H1 (cell line): Measurements from ENCODE around the gene THAP7. TPM values are rescaled to one million over a fixed set of nuclear protein-coding genes. Genes with fewer than 3 reads are reported as not detected.

ENCODE experiments used
- CTCF ChIA-PET: fragments of 300-600 bp; sonication (Branson Sonifier 250); formaldehyde crosslinking; loops from one replicate; lab custom pipeline; 2021; ENCODE audit not compliant: partially characterized antibody; lab: Charles Lee
- POLR2A ChIA-PET: fragments of 300-600 bp; sonication (Branson Sonifier 250); formaldehyde crosslinking; loops from one replicate; lab custom pipeline; 2021; ENCODE audit warnings: inconsistent platforms; ENCODE audit not compliant: partially characterized antibody; lab: Charles Lee
- DNase-seq, 2 experiments: peaks; one replicate each; pipeline versions ENCODE4 v3.0.0 to v3.0.0-alpha.2; 2010 to 2022; ENCODE audit warnings: low spot score in 2 of 2, low read depth in 1 of 2, mixed read lengths in 1 of 2
- FAIRE-seq: peaks from 2 replicates; lab custom pipeline; 2011; peaks lifted over from hg19 to GRCh38; lab: Jason Lieb, UNC
- H2AFZ ChIP-seq: 2 replicates; pipeline ENCODE4 v1.8.1; 2012; ENCODE audit warnings: low read length, inconsistent platforms
- H2AK5ac ChIP-seq: 2 replicates; pipeline ENCODE4 v1.6.1; 2013; ENCODE audit warnings: low read depth, low read length
- H2BK120ac ChIP-seq: replicated peaks from 2 replicates; pipeline ENCODE3; 2013; ENCODE audit warnings: low read depth, low read length, inconsistent platforms
- H2BK12ac ChIP-seq: 2 replicates; pipeline ENCODE4 v1.6.1; 2013; ENCODE audit warnings: low read depth, low read length
- H2BK15ac ChIP-seq: 2 replicates; pipeline ENCODE4 v1.6.1; 2013; ENCODE audit warnings: low read length
- H2BK20ac ChIP-seq: 2 replicates; pipeline ENCODE4 v1.6.1; 2013; ENCODE audit warnings: low read length
- H2BK5ac ChIP-seq: 2 replicates; pipeline ENCODE4 v1.6.1; 2013; ENCODE audit warnings: low read depth, low read length
- H3K14ac ChIP-seq: 2 replicates; pipeline ENCODE4 v1.6.1; 2013; ENCODE audit warnings: inconsistent platforms; ENCODE audit not compliant: insufficient read length
- H3K18ac ChIP-seq: 2 replicates; pipeline ENCODE4 v1.6.1; 2013; ENCODE audit warnings: low read length; ENCODE audit errors: extremely low read depth
- H3K23ac ChIP-seq: 2 replicates; pipeline ENCODE4 v1.6.1; 2013; ENCODE audit warnings: inconsistent platforms; ENCODE audit not compliant: insufficient read length
- H3K23me2 ChIP-seq: 2 replicates; pipeline ENCODE4 v1.6.1; 2013; ENCODE audit warnings: low read depth, low read length
- H3K27ac ChIP-seq: 2 replicates; pipeline ENCODE4 v1.6.1; 2011; ENCODE audit warnings: low read depth, low read length, inconsistent platforms
- H3K27me3 ChIP-seq, 4 experiments: replicated peaks in 1 of 4; 1 replicate in 1 of 4; 2 replicates in 3 of 4; pipeline versions ENCODE4 v1.6.1 to v1.8.1; 2011 to 2013; ENCODE audit warnings: low read length in 3 of 4, mild to moderate bottlenecking in 3 of 4, inconsistent platforms in 2 of 4, mixed read lengths in 2 of 4, moderate library complexity in 1 of 4; ENCODE audit not compliant: control insufficient read depth in 3 of 4, insufficient read depth in 3 of 4; ENCODE audit errors: extremely low read depth in 1 of 4
- H3K36me3 ChIP-seq, 4 experiments: 2 replicates each; pipeline versions ENCODE4 v1.6.1 to v1.8.1; 2011 to 2013; ENCODE audit warnings: mild to moderate bottlenecking in 4 of 4, low read length in 3 of 4, moderate library complexity in 2 of 4, control low read depth in 1 of 4, inconsistent platforms in 1 of 4; ENCODE audit not compliant: insufficient read depth in 4 of 4, control insufficient read depth in 2 of 4
- H3K4ac ChIP-seq: replicated peaks from 2 replicates; pipeline ENCODE3; 2013; ENCODE audit warnings: low read length, low read depth, mixed read lengths, inconsistent platforms; ENCODE audit not compliant: insufficient read length
- H3K4me1 ChIP-seq, 4 experiments: replicated peaks in 1 of 4; 1 replicate in 1 of 4; 2 replicates in 3 of 4; pipeline versions ENCODE4 v1.6.1 to v1.8.1; 2011 to 2013; ENCODE audit warnings: low read length in 3 of 4, inconsistent platforms in 2 of 4, mixed read lengths in 1 of 4; ENCODE audit not compliant: insufficient read depth in 4 of 4, control insufficient read depth in 3 of 4
- H3K4me2 ChIP-seq, 2 experiments: 2 replicates each; pipeline versions ENCODE4 v1.6.1 to v1.8.1; 2011 to 2013; ENCODE audit warnings: low read depth in 2 of 2, low read length in 2 of 2, control low read depth in 1 of 2, inconsistent platforms in 1 of 2, mild to moderate bottlenecking in 1 of 2; ENCODE audit not compliant: insufficient read depth in 1 of 2
- H3K4me3 ChIP-seq, 4 experiments: fragments of 200-600, 300-600 bp in 1 of 4; sonication (generic), shearing (Covaris generic), sonication (Bioruptor Twin) in 1 of 4; 2 replicates each; pipeline versions ENCODE4 v1.5.1 to v1.8.1; 2011 to 2016; ENCODE audit warnings: low read length in 4 of 4, low read depth in 3 of 4, control low read depth in 2 of 4, inconsistent platforms in 2 of 4, mild to moderate bottlenecking in 2 of 4, mixed read lengths in 1 of 4, moderate library complexity in 1 of 4; ENCODE audit not compliant: insufficient read depth in 2 of 4; ENCODE audit errors: extremely low read depth in 1 of 4
- H3K56ac ChIP-seq: replicated peaks from 2 replicates; pipeline ENCODE3; 2013; ENCODE audit warnings: low read depth, mild to moderate bottlenecking, mixed read lengths, low read length, inconsistent platforms; ENCODE audit not compliant: insufficient read length
- H3K79me1 ChIP-seq: 2 replicates; pipeline ENCODE4 v1.6.1; 2013; ENCODE audit warnings: low read depth, low read length, control low read depth
- H3K79me2 ChIP-seq, 2 experiments: 2 replicates each; pipeline versions ENCODE4 v1.6.1 to v1.8.1; 2012 to 2013; ENCODE audit warnings: low read length in 2 of 2, mild to moderate bottlenecking in 2 of 2, inconsistent platforms in 1 of 2; ENCODE audit not compliant: insufficient read depth in 2 of 2, control insufficient read depth in 1 of 2
- H3K9ac ChIP-seq, 4 experiments: replicated peaks in 1 of 4; 1 replicate in 1 of 4; 2 replicates in 3 of 4; pipeline versions ENCODE4 v1.6.1 to v1.8.1; 2011 to 2013; ENCODE audit warnings: low read depth in 3 of 4, low read length in 3 of 4, control low read depth in 2 of 4, mild to moderate bottlenecking in 2 of 4, moderate library complexity in 2 of 4, inconsistent platforms in 1 of 4; ENCODE audit errors: extremely low read depth in 1 of 4
- H3K9me3 ChIP-seq, 2 experiments: 2 replicates each; pipeline versions ENCODE4 v1.6.1 to v1.8.1; 2012 to 2013; ENCODE audit warnings: mild to moderate bottlenecking in 2 of 2, moderate library complexity in 2 of 2, control low read depth in 1 of 2, inconsistent platforms in 1 of 2, low read depth in 1 of 2, low read length in 1 of 2, mixed read lengths in 1 of 2; ENCODE audit not compliant: insufficient read depth in 2 of 2
- H4K20me1 ChIP-seq, 2 experiments: replicated peaks in 1 of 2; 2 replicates each; pipeline versions ENCODE3 to v1.8.1; 2011 to 2013; ENCODE audit warnings: inconsistent platforms in 2 of 2, low read length in 2 of 2, mild to moderate bottlenecking in 1 of 2; ENCODE audit not compliant: insufficient read depth in 2 of 2, control insufficient read depth in 1 of 2
- H4K5ac ChIP-seq: 2 replicates; pipeline ENCODE4 v1.6.1; 2013; ENCODE audit warnings: low read length, low read depth, mixed read lengths, inconsistent platforms; ENCODE audit not compliant: insufficient read length
- H4K8ac ChIP-seq: 2 replicates; pipeline ENCODE4 v1.8.0; 2013; ENCODE audit warnings: mild to moderate bottlenecking, moderate library complexity, low read length, inconsistent platforms; ENCODE audit not compliant: insufficient read depth; ENCODE audit errors: extremely low read depth
- H4K91ac ChIP-seq: replicated peaks from 2 replicates; pipeline ENCODE3; 2013; ENCODE audit warnings: low read length, mixed read lengths, inconsistent platforms; ENCODE audit not compliant: insufficient read length
- ASH2L ChIP-seq: fragments of 200-600, 300-600 bp; sonication (generic); IDR thresholded peaks from one replicate; pipeline ENCODE4 v1.7.1; 2017; ENCODE audit warnings: low read length
- KDM5A ChIP-seq: fragments of 200-600 bp; IDR thresholded peaks from 2 replicates; pipeline ENCODE4 v1.7.1; 2012; ENCODE audit warnings: mild to moderate bottlenecking, low read length, inconsistent platforms, mixed read lengths
- POU5F1 ChIP-seq: IDR thresholded peaks from 2 replicates; pipeline ENCODE4 v1.6.1; 2011; ENCODE audit warnings: low read depth, mild to moderate bottlenecking, low read length, moderate library complexity
- RXRA ChIP-seq: IDR thresholded peaks from 2 replicates; pipeline ENCODE4 v1.6.1; 2011; ENCODE audit warnings: low read depth, mild to moderate bottlenecking, low read length, moderate library complexity; ENCODE audit not compliant: insufficient read depth
- TCF12 ChIP-seq: IDR thresholded peaks from 2 replicates; pipeline ENCODE4 v1.6.1; 2011; ENCODE audit warnings: low read depth, mild to moderate bottlenecking, low read length
- WGBS, 2 experiments: shearing (Covaris generic) in 1 of 2; methylation state at CpG; one replicate each; pipeline versions ENCODE4 v1.1.6 to v1.1.7; 2013 to 2015; ENCODE audit warnings: low lambda C conversion rate in 2 of 2, mixed read lengths in 2 of 2, inconsistent platforms in 1 of 2, low coverage in 1 of 2, missing lambda C conversion rate in 1 of 2; ENCODE audit not compliant: insufficient replicate concordance in 2 of 2, insufficient coverage in 1 of 2, insufficient read length in 1 of 2; ENCODE audit errors: extremely low coverage in 1 of 2, missing lambda C conversion rate in 1 of 2; 5-methylcytosine and 5-hydroxymethylcytosine counted together
- polyA plus RNA-seq, 7 experiments: library from polyadenylated mRNA; depleted of rRNA in 3 of 7; stranded (reverse) in 5 of 7; unstranded in 2 of 7; fragments of >200 nt in 5 of 7; fragments of 200-250 nt in 2 of 7; gene quantifications; 1 replicate in 5 of 7; 2 replicates in 1 of 7; 4 replicates in 1 of 7; pipeline versions ENCODE4 v1.2.1 to v1.2.3, GENCODE V29; 2011 to 2013; ENCODE audit warnings: missing spikeins in 2 of 7, mixed read lengths in 2 of 7
- total RNA-seq: library from RNA; stranded (reverse); fragmentation: NEBNext Ultra II Directional; extraction: Animal tissue kit (Norgen Biotek cat#: 25700); gene quantifications from 2 replicates; pipeline ENCODE4 v1.2.1, GENCODE V29; 2021
- TF ChIP-seq, protein P1 (sequence below): IDR thresholded peaks from 2 replicates; pipeline ENCODE4 v1.6.1; 2011; ENCODE audit warnings: low read length, improper control_type of control experiment
- TF ChIP-seq, protein P2 (sequence below): IDR thresholded peaks from 2 replicates; pipeline ENCODE4 v1.6.1; 2012; ENCODE audit warnings: inconsistent platforms
- TF ChIP-seq, protein P3 (sequence below), 3 experiments: IDR thresholded peaks; 1 replicate in 2 of 3; 2 replicates in 1 of 3; pipeline versions ENCODE4 v1.5.1 to v1.6.1; 2011; ENCODE audit warnings: low read length in 3 of 3, mild to moderate bottlenecking in 3 of 3, inconsistent platforms in 2 of 3, low read depth in 1 of 3, moderate library complexity in 1 of 3; ENCODE audit not compliant: insufficient read depth in 1 of 3; ENCODE audit errors: control extremely low read depth in 1 of 3

THAP7 gene
- total and polyA plus RNA-seq, 2 of the 8 experiments (the other 6 are each of a cell fraction or from before 2014, with no cell fraction given), result 16.9 to 32.5 TPM

DNA sequence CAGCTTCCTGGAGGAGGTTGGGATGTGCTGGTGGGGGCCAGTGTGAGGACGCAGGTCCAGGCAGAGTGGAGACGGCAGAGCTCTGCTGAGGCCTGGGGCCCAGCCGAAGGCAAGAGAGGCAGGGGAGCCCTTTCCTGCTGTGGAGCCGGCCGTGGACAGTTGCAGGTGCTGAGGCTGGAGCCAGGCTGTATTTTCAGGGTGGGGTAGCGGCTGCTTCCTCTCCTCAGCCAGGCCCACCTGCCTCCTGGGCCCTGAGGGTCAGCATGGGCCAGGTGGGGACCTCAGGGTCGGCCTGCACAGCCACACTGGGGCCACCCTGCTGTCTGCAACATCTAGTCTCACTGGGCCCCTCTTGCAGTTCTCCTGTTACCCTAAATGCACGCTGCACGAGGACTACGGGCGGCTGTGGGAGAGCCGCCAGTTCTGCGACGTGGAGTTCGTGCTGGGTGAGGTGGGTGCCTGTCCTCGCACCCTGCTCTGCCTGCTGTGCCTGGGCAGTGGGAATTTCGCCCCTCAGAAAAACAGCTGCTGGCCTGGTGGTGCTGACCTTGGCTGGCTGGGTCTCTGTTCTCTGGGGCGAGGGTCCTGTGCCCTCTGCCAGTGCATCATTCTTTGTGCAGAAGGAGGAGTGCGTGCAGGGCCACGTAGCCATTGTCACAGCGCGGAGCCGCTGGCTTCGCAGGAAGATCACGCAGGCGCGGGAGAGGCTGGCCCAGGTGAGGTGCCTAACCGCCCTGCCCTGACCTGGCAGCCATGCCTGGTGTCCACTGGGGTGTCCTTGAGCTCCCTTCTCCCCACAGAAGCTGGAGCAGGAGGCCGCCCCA is 8.4 kb downstream of the THAP7 start:
- H2BK12ac ChIP-seq, result no peak overlapping the region
- no peak overlapping the region for H3K18ac ChIP-seq
- H3K4ac ChIP-seq, result no peak overlapping the region
- H3K4me3 ChIP-seq, result no peak overlapping the region
- no peak overlapping the region for H2BK120ac ChIP-seq
- H4K5ac ChIP-seq, result no peak overlapping the region
- H3K23ac ChIP-seq, result no peak overlapping the region
- no peaks in the 10 kb centered on the region for H3K79me1 ChIP-seq
- FAIRE-seq (no peak), DNase-seq (no peak)
- peaks cover 0 to 10% (median 3%) of the 10 kb centered on the region in 4 experiments; a peak in 4 of 8 replicates for H3K36me3 ChIP-seq
- CTCF ChIA-PET, result interaction anchor here (1.2 to 1.7 kb wide), 2 partner anchors 9 to 21 kb away, joined by 4 read pairs; no protein-coding TSS in a partner anchor
- 94% methylated on average over 20 of the region's 29 CpGs; no CpG with 5 or more reads in 1 of the 2 experiments for WGBS, 2 experiments
- H3K4me2 ChIP-seq, result no peak overlapping the region
- H3K9me3 ChIP-seq, result no peaks in the 10 kb centered on the region
- no peak overlapping the region for H3K9ac ChIP-seq
- no peak overlapping the region for H2AFZ ChIP-seq
- no peak overlapping the region for H3K56ac ChIP-seq
- H3K14ac ChIP-seq, result no peak overlapping the region
- H2BK5ac ChIP-seq, result no peak overlapping the region
- H3K27me3 ChIP-seq, result no peaks in the 10 kb centered on the region
- H3K4me1 ChIP-seq, result no peaks in the 10 kb centered on the region; a peak in 1 of 7 replicates
- no peaks in the 10 kb centered on the region for H3K23me2 ChIP-seq
- no peak overlapping the region for H2AK5ac ChIP-seq
- no peaks in the 10 kb centered on the region for H3K79me2 ChIP-seq
- H4K8ac ChIP-seq, result no peak overlapping the region
- H3K27ac ChIP-seq, result no peak overlapping the region
- POLR2A ChIA-PET, result interaction anchor here (0.5 kb wide), 1 partner anchor 92 kb away, joined by 4 read pairs; no protein-coding TSS in a partner anchor
- H2BK15ac ChIP-seq, result no peak overlapping the region
- peaks cover 0 to 14% of the 10 kb centered on the region in 2 experiments for H4K20me1 ChIP-seq
- H4K91ac ChIP-seq, result no peak overlapping the region
- no peak overlapping the region for H2BK20ac ChIP-seq
- TF ChIP-seq KDM5A (no peak), POU5F1 (no peak), ASH2L (no peak), RXRA (no peak), TCF12 (no peak)
- TF ChIP-seq, protein P1, sequence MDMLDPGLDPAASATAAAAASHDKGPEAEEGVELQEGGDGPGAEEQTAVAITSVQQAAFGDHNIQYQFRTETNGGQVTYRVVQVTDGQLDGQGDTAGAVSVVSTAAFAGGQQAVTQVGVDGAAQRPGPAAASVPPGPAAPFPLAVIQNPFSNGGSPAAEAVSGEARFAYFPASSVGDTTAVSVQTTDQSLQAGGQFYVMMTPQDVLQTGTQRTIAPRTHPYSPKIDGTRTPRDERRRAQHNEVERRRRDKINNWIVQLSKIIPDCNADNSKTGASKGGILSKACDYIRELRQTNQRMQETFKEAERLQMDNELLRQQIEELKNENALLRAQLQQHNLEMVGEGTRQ, result no peak
- TF ChIP-seq, protein P2, sequence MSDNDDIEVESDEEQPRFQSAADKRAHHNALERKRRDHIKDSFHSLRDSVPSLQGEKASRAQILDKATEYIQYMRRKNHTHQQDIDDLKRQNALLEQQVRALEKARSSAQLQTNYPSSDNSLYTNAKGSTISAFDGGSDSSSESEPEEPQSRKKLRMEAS, result no peak
- TF ChIP-seq, protein P3, sequence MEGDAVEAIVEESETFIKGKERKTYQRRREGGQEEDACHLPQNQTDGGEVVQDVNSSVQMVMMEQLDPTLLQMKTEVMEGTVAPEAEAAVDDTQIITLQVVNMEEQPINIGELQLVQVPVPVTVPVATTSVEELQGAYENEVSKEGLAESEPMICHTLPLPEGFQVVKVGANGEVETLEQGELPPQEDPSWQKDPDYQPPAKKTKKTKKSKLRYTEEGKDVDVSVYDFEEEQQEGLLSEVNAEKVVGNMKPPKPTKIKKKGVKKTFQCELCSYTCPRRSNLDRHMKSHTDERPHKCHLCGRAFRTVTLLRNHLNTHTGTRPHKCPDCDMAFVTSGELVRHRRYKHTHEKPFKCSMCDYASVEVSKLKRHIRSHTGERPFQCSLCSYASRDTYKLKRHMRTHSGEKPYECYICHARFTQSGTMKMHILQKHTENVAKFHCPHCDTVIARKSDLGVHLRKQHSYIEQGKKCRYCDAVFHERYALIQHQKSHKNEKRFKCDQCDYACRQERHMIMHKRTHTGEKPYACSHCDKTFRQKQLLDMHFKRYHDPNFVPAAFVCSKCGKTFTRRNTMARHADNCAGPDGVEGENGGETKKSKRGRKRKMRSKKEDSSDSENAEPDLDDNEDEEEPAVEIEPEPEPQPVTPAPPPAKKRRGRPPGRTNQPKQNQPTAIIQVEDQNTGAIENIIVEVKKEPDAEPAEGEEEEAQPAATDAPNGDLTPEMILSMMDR (IDR thresholded peaks at IDR 0.05; ENCODE audit: control extremely low read depth in 1 of 3, insufficient read depth in 1 of 3, low read depth in 1 of 3, low read length in 3 of 3), result no peak
